ENCODE data around the gene ARNT2.

ARNT2 gene

GRCh38 chr15:80570553-80570952 lies 166.4 kb downstream of the ARNT2 start:
- in situ Hi-C loops (cut with HindIII; ENCODE audit: low sequenced_read_pairs) = loop anchor here (25.0 kb wide), 1 partner anchor 217 kb away; the partner anchor contains the start of gene CEMIP
- no peak for DNase-seq (ENCODE audit: low read depth)
- no peak for TF ChIP-seq CTCF (IDR thresholded peaks at IDR 0.05; ENCODE audit: low read depth, low read length, missing control alignments)
- H3K4me3 ChIP-seq (ENCODE audit: low read depth, low read length) = no peak overlapping the region

- no peak for DNase-seq (ENCODE audit: low read depth)
- TF ChIP-seq CTCF (IDR thresholded peaks at IDR 0.05; ENCODE audit: low read depth, low read length, missing control alignments) = no peak
- H3K4me3 ChIP-seq (ENCODE audit: low read depth, low read length) = no peak overlapping the region
- in situ Hi-C loops (cut with HindIII; ENCODE audit: low sequenced_read_pairs) = loop anchor here (25.0 kb wide), 1 partner anchor 215 kb away; the partner anchor contains the start of gene CEMIP
These were observed 168.2 kb downstream of the ARNT2 start for GRCh38 chr15:80572337-80572736.

GRCh38 chr15:80573606-80574005 lies 169.4 kb downstream of the ARNT2 start:
- no peak for TF ChIP-seq CTCF (IDR thresholded peaks at IDR 0.05; ENCODE audit: low read depth, low read length, missing control alignments)
- in situ Hi-C loops (cut with HindIII; ENCODE audit: low sequenced_read_pairs) = loop anchor here (25.0 kb wide), 1 partner anchor 214 kb away; the partner anchor contains the start of gene CEMIP
- DNase-seq (ENCODE audit: low read depth) = no peak
- no peak overlapping the region for H3K4me3 ChIP-seq (ENCODE audit: low read depth, low read length)

- TF ChIP-seq CTCF (IDR thresholded peaks at IDR 0.05; ENCODE audit: low read depth, low read length, missing control alignments) = no peak
- no peak overlapping the region for H3K4me3 ChIP-seq (ENCODE audit: low read depth, low read length)
- no peak for DNase-seq (ENCODE audit: low read depth)
- in situ Hi-C loops (cut with HindIII; ENCODE audit: low sequenced_read_pairs) = loop anchor here (25.0 kb wide), 1 partner anchor 213 kb away; the partner anchor contains the start of gene CEMIP
These were observed 170.4 kb downstream of the ARNT2 start for GRCh38 chr15:80574590-80574989.

- no peak for DNase-seq (ENCODE audit: low read depth)
- H3K4me3 ChIP-seq (ENCODE audit: low read depth, low read length) = no peak overlapping the region
- in situ Hi-C loops (cut with HindIII; ENCODE audit: low sequenced_read_pairs) = no loop called here
- no peak for TF ChIP-seq CTCF (IDR thresholded peaks at IDR 0.05; ENCODE audit: low read depth, low read length, missing control alignments)
These were observed 172.4 kb downstream of the ARNT2 start for GRCh38 chr15:80576519-80577090.

GRCh38 chr15:80577552-80578205 lies 173.5 kb downstream of the ARNT2 start:
- TF ChIP-seq CTCF (IDR thresholded peaks at IDR 0.05; ENCODE audit: low read depth, low read length, missing control alignments) = no peak
- no peak overlapping the region for H3K4me3 ChIP-seq (ENCODE audit: low read depth, low read length)
- in situ Hi-C loops (cut with HindIII; ENCODE audit: low sequenced_read_pairs) = no loop called here
- no peak for DNase-seq (ENCODE audit: low read depth)

All from astrocyte of the cerebellum (primary cell).